HAP-1 (cell line): Measurements from ENCODE around the gene PPP1R27.
"Not testable (repeated sequence)": the region's sequence is repeated elsewhere in the genome, so short reads cannot be mapped to it uniquely, and the experiment has no call there.

ENCODE experiments used
- DNase-seq, 2 experiments: peaks; one replicate each; pipeline ENCODE4 v3.0.0-alpha.2; 2016 to 2020; ENCODE audit warnings: low spot score in 2 of 2
- H3K27me3 ChIP-seq: fragments of 250-450 bp; sonication (Bioruptor Pico); 2 replicates; pipeline ENCODE4 v1.5.1; 2020; ENCODE audit warnings: low read depth, mild to moderate bottlenecking, moderate library complexity
- H3K36me3 ChIP-seq: fragments of 250-450 bp; sonication (Bioruptor Pico); replicated peaks from 2 replicates; pipeline ENCODE4 v1.5.1; 2020; ENCODE audit warnings: mild to moderate bottlenecking
- H3K4me1 ChIP-seq: fragments of 250-450 bp; sonication (Bioruptor Pico); 2 replicates; pipeline ENCODE4 v1.5.1; 2020; ENCODE audit warnings: mild to moderate bottlenecking
- H3K4me3 ChIP-seq: fragments of 250-450 bp; sonication (Bioruptor Pico); 2 replicates; pipeline ENCODE4 v1.5.1; 2020; ENCODE audit warnings: mild to moderate bottlenecking, moderate library complexity
- H3K9me3 ChIP-seq: fragments of 250-450 bp; sonication (Bioruptor Pico); 2 replicates; pipeline ENCODE4 v1.5.1; 2020; ENCODE audit warnings: mild to moderate bottlenecking, moderate library complexity
- in situ Hi-C: fragments of 300-500 bp; cut with MboI; formaldehyde crosslinking; loops from 3 replicates; pipeline ENCODE4 v1.14.3; 2020; ENCODE audit warnings: low sequenced_read_pairs, inconsistent platforms, mixed read lengths

The PPP1R27 gene

DNA sequence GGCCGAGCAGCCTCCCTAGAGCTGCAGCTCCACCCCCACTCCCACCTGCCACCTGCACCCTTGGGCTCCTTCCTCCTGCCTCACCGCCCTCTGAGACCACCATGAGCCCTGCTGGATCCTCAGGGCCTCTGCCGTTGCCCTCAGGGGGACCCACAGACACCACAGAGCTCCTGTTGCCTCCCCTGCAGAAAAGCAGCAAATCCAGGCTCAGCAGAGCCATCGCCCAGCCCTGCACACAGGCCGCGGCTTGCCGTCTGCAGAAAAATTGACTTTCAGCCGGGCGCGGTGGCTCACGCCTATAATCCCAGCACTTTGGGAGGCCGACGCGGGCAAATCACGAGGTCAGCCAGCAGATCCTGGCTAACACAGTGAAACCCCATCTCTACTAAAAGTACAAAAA is 7.0 kb upstream of the PPP1R27 start:
- no peaks in the 10 kb centered on the region for H3K27me3 ChIP-seq
- no peaks in the 10 kb centered on the region for H3K4me1 ChIP-seq
- H3K4me3 ChIP-seq: no peak overlapping the region
- H3K9me3 ChIP-seq: no peaks in the 10 kb centered on the region
- in situ Hi-C loops: no loop called here
- peaks cover 45% of the 10 kb centered on the region for H3K36me3 ChIP-seq
- no peak for DNase-seq

DNA sequence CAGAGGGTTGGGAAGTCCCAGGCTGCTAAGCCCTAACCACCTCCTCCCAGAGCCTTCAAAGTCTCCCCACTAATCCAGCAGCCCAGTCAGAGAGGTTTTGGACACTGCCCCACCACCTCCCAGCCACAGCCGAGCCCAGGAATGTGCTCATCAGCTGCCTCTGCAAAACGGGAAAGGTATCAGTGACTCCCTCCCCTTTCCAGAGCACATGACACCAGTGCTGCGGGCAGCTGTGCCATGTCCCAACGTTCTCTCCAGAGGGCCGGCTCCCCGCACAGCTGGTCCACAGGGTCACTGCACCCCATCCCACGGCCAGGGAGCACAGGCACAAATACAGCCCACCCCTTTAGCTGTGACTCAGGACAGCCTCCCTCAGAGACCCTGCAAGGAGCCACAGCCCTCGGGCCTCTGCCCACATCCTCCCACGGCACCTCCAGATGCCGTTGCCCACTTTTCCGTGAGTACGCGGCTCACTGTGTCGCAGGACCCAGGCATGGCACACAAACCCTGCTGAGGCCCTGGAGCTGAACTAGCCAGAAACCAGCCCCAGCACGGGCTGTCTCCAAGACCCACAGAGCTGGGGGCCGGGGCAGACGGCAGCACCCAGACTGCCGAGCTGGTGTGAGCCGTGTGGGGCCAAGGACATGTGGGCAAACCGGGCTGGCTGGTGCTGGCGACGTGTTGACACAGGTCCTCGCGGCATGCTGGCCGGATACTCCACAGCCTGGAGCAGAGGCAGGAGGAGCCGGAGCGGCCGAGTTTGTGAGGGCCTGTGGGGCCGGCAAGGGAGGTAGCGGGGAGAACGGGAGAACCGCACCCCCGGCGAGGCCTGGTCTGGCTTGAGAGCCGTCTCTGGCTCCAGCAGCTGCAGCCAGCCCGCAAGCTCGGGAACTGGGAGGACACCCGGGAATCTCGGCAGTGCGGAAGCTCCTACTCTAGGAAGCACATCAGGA is 6.3 kb upstream of the PPP1R27 start:
- Histone ChIP-seq H3K4me3 (no peak overlapping the region), H3K9me3 (no peaks in the 10 kb centered on the region), H3K27me3 (no peaks in the 10 kb centered on the region), H3K4me1 (no peaks in the 10 kb centered on the region), H3K36me3 (peaks cover 37% of the 10 kb centered on the region)
- no peak for DNase-seq
- in situ Hi-C loops: no loop called here

DNA sequence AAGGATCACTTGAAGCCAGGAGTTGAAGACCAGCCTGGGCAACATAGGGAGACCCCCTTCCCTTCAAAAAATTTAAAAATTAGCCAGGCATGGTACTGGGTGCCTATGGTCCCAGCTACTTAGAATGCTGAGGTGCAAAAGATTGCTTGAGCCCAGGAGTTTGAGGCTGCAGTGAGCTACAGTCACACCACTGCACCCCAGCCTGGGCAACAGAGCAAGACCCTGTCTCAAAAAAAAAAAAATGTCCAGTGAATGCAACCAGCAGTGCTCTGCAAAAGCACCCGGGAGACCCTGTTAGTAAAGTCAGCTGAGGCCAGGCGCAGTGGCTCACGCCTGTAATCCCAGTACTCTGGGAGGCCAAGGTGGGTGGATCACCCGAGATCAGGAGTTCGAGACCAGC is 5.2 kb upstream of the PPP1R27 start:
- in situ Hi-C loops, H3K27me3 ChIP-seq, H3K4me3 ChIP-seq, DNase-seq, H3K9me3 ChIP-seq, H3K4me1 ChIP-seq: not testable (repeated sequence)
- H3K36me3 ChIP-seq: peaks cover 27% of the 10 kb centered on the region

DNA sequence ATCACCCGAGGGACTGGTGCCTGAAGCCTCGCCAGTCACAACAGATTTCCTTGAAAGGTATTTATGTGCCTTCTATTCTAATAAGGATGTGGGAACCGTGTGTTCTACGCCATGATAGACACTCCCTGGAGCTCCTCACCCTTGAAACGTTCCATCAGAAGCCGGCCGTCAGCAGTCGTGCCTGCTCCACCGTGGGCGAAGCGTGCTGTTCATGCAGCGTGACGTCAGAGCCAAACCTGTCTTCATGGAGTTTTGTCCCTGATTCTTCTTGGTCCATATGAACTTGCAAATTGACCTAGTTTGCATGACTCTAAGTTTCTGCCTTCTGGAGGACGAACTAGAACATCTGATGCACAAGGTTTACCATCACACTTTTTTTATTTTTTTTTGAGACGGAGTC is 4.5 kb upstream of the PPP1R27 start:
- Histone ChIP-seq H3K4me1 (no peaks in the 10 kb centered on the region), H3K27me3 (no peaks in the 10 kb centered on the region), H3K4me3 (no peak overlapping the region), H3K36me3 (peaks cover 24% of the 10 kb centered on the region), H3K9me3 (no peaks in the 10 kb centered on the region)
- in situ Hi-C loops: no loop called here
- DNase-seq: no peak

DNA sequence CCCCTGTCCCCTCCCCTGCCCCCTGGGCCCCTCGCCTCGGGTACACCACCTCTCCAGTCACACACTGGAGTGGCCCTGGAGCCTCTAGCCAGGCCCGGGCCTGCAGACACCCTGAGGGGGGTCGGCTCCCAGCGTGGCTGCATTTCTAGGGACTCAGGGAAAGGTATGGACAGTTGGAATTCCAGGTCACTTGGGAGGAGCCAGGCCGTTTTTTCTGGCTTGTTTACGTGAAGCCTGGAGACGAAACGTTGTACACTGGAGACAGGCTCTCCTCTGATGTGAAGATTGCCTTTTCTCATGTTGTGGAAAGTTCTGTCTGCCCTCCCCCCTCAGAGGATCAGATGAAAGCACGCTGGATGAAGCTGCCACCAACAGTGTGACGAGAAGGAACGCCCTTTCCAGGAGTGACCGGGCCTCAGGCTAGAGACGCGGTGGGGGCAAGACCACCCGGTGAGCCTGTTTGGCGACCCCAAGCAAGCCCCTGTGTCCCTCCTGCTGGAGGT is 4.0 kb upstream of the PPP1R27 start:
- Histone ChIP-seq H3K4me1 (peaks cover 3% of the 10 kb centered on the region; the same call in 1 of the 2 replicates), H3K9me3 (no peaks in the 10 kb centered on the region), H3K36me3 (peaks cover 19% of the 10 kb centered on the region), H3K27me3 (no peaks in the 10 kb centered on the region), H3K4me3 (no peak overlapping the region)
- in situ Hi-C loops: no loop called here
- DNase-seq: no peak

DNA sequence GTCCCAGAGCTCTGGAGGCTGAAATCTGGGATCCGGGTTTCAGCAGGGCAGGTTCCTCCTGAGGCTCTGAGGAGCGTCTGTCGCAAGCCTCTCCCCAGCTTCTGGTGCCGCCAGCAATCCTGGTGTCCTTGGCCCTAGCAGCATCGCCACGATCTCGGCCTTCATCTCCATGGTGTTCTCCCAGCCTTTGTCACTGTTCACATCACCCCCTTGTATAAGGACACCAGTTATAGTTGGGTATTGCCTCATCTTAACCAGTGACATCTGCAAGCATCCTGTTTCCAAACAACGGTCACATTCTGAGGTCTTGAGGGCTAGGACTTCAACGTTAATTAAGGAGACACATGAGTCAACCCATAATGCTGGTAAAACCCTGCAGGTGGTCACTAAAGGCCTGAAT is 2.8 kb upstream of the PPP1R27 start:
- Histone ChIP-seq H3K4me1 (peaks cover 3% of the 10 kb centered on the region; the same call in 1 of the 2 replicates), H3K4me3 (no peak overlapping the region), H3K9me3 (no peaks in the 10 kb centered on the region), H3K36me3 (peaks cover 7% of the 10 kb centered on the region), H3K27me3 (no peaks in the 10 kb centered on the region)
- in situ Hi-C loops: no loop called here
- no peak for DNase-seq

DNA sequence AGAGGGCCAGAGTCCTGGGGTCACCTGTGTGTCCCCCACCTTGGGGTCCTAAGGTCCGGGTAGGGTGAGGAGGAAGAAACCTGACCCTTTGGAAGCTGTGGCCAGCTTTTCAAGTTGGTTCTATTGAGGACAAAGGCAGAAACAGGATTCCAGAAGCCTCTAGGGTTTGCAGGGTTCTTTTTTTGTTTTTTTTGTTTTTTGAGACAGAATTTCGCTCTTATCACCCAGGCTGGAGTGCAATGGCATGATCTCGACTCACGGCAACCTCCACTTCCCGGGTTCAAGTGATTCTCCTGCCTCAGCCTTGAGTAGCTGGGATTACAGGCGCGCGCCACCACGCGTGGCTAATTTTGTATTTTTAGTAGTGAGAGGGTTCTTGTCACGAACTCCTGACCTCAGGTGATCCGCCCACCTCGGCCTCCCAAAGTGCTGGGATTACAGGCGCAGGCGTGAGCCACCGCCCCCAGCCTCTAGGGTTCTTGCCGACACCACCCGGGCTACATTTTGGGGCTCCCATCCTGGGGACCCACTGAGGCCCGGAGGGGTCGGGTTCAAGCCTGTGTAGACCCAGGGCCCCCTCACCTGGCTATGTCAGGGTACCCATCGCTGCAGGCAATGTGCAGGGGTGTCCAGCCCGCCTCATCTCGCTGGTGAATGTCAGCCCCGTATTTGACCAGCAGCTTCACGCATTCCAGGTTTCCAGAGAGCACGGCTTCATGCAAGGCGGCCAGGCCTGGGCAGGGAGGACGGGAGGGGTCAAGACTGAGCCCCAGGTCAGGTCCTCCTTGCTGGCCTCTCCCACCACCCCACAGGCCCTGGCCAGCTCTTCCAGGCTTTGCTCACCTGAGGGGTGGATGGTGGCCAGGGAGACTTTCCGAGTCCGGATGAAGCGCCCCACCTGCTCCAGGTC is 674 bp downstream of the PPP1R27 start:
- no peaks in the 10 kb centered on the region for H3K9me3 ChIP-seq
- peaks cover 4% of the 10 kb centered on the region; the same call in 1 of the 2 replicates for H3K36me3 ChIP-seq
- no peaks in the 10 kb centered on the region for H3K27me3 ChIP-seq
- peaks cover 9% of the 10 kb centered on the region for H3K4me1 ChIP-seq
- DNase-seq: no peak
- in situ Hi-C loops: no loop called here
- peak overlapping the region; percentile 81 for H3K4me3 ChIP-seq

DNA sequence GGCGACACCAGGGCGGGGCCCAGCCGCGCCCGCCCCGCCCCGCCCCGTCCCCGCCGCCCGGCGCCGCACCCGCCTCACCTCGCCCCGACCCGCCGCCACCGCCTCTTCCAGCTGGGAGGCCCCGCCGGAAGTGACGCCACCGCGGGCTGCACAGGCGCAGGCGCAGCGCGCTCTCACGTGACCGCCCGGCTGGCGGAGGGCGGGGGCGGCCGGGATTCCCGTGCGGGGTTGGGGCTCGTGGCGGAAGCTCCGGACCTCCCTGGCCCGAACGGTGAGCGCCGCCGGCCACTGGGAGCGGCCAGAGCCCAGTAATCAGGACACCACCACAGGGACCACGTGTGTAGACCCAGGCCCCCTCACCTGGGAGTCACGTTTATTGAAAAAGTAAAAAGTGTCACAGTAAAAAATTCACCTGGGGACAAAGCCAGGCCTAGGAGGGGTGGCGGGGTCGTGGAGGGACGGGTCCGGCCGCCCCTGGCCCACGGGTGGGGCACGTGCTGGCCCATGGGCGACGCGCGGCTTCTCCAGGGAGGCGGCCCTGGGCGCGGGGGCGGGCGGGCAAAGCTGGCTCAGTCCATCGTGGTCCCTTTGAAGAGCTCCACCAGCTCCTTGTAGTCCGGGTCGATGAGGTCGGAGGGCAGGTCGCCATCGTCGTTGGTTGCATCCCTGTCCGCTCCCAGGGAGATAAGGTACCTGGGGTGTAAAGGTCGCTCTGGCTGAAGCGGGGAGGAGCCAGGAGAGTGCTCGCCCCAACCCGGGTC is 1.5 kb downstream of the PPP1R27 start, which contains the start of gene MCRIP1:
MCRIP1 (minus strand) TSS at position 132 of the 761 bp plus-strand sequence. CDS start 8,785 bp downstream, outside the sequence.
- peaks cover 4% of the 10 kb centered on the region; the same call in 1 of the 2 replicates for H3K36me3 ChIP-seq
- H3K27me3 ChIP-seq: no peaks in the 10 kb centered on the region
- in situ Hi-C loops: no loop called here
- peak; percentile 91 to 97 for DNase-seq
- peak within 1 kb of the TSS; percentile 81 for H3K4me3 ChIP-seq
- no peaks in the 10 kb centered on the region for H3K9me3 ChIP-seq
- peaks cover 9% of the 10 kb centered on the region for H3K4me1 ChIP-seq

DNA sequence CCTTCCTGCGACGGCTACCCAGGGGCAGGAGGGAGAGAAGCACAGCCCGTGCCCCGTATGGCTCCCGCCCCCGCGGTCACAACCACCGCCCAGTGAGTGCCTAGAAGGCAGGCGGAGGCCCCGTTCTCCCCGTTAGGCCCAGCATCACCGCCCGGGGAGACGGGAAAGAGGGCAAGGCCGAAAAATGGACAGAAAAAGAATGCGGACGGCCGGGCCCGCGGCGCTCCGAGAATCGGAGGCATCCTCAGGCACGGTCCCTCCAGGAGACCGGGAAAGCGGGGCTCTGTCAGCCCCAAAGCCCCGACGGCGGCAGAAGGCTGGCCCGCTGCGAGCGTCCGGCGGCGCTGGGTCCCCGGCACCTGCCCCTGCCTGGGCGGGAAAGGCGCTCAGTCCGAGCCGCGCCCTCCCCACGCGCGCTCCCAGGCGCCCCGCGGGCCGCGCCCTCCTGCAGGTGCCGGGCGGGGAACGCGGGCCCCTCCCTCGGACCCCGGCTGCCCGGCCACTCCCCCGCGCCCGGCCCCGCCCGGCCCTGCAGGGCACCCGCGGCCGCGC is 2.2 kb downstream of the PPP1R27 start:
- no peaks in the 10 kb centered on the region for H3K9me3 ChIP-seq
- in situ Hi-C loops: no loop called here
- peak overlapping the region; percentile 58 for H3K4me3 ChIP-seq
- H3K4me1 ChIP-seq: peaks cover 9% of the 10 kb centered on the region
- peak in 1 of 2 experiments; percentile 4 for DNase-seq
- H3K27me3 ChIP-seq: no peaks in the 10 kb centered on the region
- H3K36me3 ChIP-seq: peaks cover 4% of the 10 kb centered on the region; the same call in 1 of the 2 replicates

DNA sequence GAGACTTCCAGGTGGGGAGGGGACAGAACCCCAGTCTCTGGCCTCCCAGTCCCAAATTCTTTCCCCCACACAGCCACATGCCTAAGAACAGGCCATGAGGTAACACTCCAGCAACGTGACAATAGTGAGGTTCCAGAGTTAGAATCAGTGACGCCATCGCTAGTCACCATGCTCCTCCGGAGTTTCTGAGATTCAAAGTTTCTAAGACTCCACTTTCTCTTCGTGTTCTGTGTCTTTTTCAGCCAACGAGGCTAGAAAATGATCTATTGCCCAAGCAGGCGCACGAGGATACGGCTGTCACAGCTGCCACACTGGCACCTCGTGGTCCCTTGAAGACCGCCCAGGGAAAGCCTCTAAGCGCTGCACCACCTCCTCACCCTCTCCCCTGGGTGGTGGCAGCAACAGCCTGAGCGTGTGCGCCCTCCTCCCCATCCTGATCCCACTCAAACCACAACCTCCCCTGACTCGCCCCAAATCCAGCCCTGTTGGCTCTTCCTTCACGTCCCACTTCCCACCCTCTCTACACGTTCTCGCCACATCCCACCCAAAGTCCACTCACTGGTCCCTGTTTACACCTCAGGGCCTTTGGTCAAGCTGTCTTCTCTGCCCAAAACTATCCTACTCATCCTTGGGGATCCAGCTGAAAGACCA is 2.8 kb downstream of the PPP1R27 start:
- Histone ChIP-seq H3K36me3 (peaks cover 4% of the 10 kb centered on the region; the same call in 1 of the 2 replicates), H3K4me3 (peak overlapping the region; percentile 58), H3K4me1 (peaks cover 9% of the 10 kb centered on the region), H3K9me3 (no peaks in the 10 kb centered on the region), H3K27me3 (no peaks in the 10 kb centered on the region)
- in situ Hi-C loops: no loop called here
- no peak for DNase-seq

DNA sequence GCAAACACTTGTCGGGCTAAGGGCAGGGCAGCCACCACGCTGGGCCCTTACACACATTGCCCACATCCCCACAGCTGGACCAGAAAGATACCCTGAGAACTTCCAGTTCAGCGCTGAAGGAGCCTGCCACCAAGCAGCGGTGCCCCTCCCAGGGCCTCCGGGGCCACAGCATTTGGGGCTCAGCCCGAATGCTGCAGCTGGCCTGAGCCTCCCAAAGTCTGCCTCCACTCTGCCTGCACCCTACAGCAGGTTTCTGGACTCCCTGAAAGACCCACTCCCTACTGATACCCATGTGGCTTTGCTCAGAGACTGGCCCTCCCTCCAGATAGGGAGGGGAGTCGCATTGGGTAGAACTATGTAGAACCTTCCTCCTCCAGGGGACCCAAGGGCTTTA is 3.3 kb downstream of the PPP1R27 start:
- no peak overlapping the region for H3K4me3 ChIP-seq
- in situ Hi-C loops: no loop called here
- no peak for DNase-seq
- H3K4me1 ChIP-seq: peaks cover 9% of the 10 kb centered on the region
- no peaks in the 10 kb centered on the region for H3K9me3 ChIP-seq
- peaks cover 4% of the 10 kb centered on the region; the same call in 1 of the 2 replicates for H3K36me3 ChIP-seq
- no peaks in the 10 kb centered on the region for H3K27me3 ChIP-seq

DNA sequence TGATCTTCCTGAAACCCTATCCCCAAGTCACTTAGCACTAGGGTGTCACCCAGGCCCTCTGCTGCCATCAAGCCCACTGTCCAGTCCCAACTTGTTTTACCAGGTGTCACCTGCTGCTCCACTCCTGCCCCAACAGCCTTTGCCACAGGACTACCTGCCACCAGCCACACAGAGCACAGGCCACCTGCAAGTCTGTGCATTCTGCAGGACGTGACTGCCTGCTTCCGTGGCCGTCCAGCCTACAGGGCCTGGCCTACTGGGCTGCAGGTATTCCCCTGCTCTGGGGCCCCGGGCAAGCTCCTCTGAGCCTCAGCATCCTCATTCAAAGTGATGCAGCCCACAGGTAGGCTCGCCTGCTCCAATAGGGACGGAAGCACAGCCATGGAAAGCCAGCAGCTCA is 5.0 kb downstream of the PPP1R27 start:
- Histone ChIP-seq H3K27me3 (no peaks in the 10 kb centered on the region), H3K4me3 (no peak overlapping the region), H3K9me3 (no peaks in the 10 kb centered on the region), H3K4me1 (peaks cover 9% of the 10 kb centered on the region), H3K36me3 (peaks cover 4% of the 10 kb centered on the region; the same call in 1 of the 2 replicates)
- in situ Hi-C loops: no loop called here
- no peak for DNase-seq
